SU-DHL-6 (cell line): ENCODE measurements around the gene FXYD4.

Experiments used
- EZH2phosphoT487 ChIP-seq: fragments of 200-600 bp; sonication (generic), shearing (Covaris generic); conservative IDR thresholded peaks from 2 replicates; pipeline ENCODE4 v1.6.1; 2018; ENCODE audit warnings: mild to moderate bottlenecking, antibody characterized with exemption, low read length, moderate library complexity, mixed read lengths
- TF ChIP-seq, protein P1 (sequence below): fragments of 200-600 bp; sonication (generic); IDR thresholded peaks from one replicate; pipeline ENCODE4 v1.5.1; 2017; ENCODE audit warnings: antibody characterized with exemption, mild to moderate bottlenecking, low read length, moderate library complexity; ENCODE audit not compliant: insufficient read depth, poor library complexity, severe bottlenecking

DNA sequence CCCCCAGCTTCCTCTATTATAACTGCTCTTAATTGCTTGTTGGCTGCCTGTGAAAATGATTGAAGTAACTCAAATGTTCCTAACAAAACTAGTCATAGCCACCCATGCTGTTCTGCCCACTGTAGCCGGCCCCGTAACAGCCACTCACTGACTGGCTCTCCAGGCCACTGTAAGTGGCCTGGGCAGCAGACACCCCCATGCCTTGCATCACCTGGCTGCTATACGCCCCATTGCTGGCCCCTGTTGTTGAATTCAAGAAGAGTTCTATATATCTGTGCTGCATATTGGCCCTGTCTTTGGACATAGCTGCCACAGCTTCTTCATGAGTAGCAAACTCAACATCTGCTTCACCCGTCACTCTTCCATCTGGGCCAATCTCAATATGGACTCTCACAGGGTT is 15.1 kb downstream of the FXYD4 start:
- TF ChIP-seq, protein P1, sequence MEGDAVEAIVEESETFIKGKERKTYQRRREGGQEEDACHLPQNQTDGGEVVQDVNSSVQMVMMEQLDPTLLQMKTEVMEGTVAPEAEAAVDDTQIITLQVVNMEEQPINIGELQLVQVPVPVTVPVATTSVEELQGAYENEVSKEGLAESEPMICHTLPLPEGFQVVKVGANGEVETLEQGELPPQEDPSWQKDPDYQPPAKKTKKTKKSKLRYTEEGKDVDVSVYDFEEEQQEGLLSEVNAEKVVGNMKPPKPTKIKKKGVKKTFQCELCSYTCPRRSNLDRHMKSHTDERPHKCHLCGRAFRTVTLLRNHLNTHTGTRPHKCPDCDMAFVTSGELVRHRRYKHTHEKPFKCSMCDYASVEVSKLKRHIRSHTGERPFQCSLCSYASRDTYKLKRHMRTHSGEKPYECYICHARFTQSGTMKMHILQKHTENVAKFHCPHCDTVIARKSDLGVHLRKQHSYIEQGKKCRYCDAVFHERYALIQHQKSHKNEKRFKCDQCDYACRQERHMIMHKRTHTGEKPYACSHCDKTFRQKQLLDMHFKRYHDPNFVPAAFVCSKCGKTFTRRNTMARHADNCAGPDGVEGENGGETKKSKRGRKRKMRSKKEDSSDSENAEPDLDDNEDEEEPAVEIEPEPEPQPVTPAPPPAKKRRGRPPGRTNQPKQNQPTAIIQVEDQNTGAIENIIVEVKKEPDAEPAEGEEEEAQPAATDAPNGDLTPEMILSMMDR: no peak
- TF ChIP-seq EZH2phosphoT487: no peak
